ENCODE data around the gene SHISA5.
"Not testable (repeated sequence)": the region's sequence is repeated elsewhere in the genome, so short reads cannot be mapped to it uniquely, and the experiment has no call there.

DNA sequence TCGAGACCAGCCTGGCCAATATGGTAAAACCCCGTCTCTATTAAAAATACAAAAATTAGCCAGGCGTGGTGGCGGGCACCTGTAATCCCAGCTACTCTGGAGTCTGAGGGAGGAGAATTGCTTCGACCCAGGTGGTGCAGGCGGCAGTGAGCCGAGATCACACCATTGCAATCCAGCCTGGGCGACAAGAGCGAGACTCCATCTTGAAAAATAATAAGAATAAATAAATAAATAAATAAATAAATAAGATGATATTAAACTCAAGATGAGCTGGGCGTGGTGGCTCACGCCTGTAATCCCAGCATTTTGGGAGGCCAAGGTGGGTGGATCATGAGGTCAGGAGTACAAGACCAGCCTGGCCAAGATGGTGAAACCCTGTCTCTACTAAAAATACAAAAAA, 23.1 kb downstream of the SHISA5 start:
- not testable (repeated sequence) for TF ChIP-seq NANOG (IDR thresholded peaks at IDR 0.05; ENCODE audit: borderline replicate concordance); EZH2phosphoT487 (IDR thresholded peaks at IDR 0.05; ENCODE audit: unreplicated experiment); REST (IDR thresholded peaks at IDR 0.05; ENCODE audit: unreplicated experiment); POLR2AphosphoS5 (IDR thresholded peaks at IDR 0.05; ENCODE audit: low read depth); STAT1 (IDR thresholded peaks at IDR 0.05; ENCODE audit: unreplicated experiment); EZH2 (IDR thresholded peaks at IDR 0.05; ENCODE audit: low read depth, unreplicated experiment); CREB1 (CRISPR knock-in tag; IDR thresholded peaks at IDR 0.05; ENCODE audit: low read depth); ZNF114 (CRISPR knock-in tag; IDR thresholded peaks at IDR 0.05); ZNF331 (CRISPR knock-in tag; IDR thresholded peaks at IDR 0.05; ENCODE audit: low read depth); JUNB (IDR thresholded peaks at IDR 0.05; ENCODE audit: unreplicated experiment)
- TF ChIP-seq, protein P1, sequence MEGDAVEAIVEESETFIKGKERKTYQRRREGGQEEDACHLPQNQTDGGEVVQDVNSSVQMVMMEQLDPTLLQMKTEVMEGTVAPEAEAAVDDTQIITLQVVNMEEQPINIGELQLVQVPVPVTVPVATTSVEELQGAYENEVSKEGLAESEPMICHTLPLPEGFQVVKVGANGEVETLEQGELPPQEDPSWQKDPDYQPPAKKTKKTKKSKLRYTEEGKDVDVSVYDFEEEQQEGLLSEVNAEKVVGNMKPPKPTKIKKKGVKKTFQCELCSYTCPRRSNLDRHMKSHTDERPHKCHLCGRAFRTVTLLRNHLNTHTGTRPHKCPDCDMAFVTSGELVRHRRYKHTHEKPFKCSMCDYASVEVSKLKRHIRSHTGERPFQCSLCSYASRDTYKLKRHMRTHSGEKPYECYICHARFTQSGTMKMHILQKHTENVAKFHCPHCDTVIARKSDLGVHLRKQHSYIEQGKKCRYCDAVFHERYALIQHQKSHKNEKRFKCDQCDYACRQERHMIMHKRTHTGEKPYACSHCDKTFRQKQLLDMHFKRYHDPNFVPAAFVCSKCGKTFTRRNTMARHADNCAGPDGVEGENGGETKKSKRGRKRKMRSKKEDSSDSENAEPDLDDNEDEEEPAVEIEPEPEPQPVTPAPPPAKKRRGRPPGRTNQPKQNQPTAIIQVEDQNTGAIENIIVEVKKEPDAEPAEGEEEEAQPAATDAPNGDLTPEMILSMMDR (conservative IDR thresholded peaks at IDR 0.05; ENCODE audit: low read depth in 2 of 2), result not testable (repeated sequence)
- TF ChIP-seq, protein P2, sequence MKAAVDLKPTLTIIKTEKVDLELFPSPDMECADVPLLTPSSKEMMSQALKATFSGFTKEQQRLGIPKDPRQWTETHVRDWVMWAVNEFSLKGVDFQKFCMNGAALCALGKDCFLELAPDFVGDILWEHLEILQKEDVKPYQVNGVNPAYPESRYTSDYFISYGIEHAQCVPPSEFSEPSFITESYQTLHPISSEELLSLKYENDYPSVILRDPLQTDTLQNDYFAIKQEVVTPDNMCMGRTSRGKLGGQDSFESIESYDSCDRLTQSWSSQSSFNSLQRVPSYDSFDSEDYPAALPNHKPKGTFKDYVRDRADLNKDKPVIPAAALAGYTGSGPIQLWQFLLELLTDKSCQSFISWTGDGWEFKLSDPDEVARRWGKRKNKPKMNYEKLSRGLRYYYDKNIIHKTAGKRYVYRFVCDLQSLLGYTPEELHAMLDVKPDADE (IDR thresholded peaks at IDR 0.05), result not testable (repeated sequence)
- TF ChIP-seq, protein P3, sequence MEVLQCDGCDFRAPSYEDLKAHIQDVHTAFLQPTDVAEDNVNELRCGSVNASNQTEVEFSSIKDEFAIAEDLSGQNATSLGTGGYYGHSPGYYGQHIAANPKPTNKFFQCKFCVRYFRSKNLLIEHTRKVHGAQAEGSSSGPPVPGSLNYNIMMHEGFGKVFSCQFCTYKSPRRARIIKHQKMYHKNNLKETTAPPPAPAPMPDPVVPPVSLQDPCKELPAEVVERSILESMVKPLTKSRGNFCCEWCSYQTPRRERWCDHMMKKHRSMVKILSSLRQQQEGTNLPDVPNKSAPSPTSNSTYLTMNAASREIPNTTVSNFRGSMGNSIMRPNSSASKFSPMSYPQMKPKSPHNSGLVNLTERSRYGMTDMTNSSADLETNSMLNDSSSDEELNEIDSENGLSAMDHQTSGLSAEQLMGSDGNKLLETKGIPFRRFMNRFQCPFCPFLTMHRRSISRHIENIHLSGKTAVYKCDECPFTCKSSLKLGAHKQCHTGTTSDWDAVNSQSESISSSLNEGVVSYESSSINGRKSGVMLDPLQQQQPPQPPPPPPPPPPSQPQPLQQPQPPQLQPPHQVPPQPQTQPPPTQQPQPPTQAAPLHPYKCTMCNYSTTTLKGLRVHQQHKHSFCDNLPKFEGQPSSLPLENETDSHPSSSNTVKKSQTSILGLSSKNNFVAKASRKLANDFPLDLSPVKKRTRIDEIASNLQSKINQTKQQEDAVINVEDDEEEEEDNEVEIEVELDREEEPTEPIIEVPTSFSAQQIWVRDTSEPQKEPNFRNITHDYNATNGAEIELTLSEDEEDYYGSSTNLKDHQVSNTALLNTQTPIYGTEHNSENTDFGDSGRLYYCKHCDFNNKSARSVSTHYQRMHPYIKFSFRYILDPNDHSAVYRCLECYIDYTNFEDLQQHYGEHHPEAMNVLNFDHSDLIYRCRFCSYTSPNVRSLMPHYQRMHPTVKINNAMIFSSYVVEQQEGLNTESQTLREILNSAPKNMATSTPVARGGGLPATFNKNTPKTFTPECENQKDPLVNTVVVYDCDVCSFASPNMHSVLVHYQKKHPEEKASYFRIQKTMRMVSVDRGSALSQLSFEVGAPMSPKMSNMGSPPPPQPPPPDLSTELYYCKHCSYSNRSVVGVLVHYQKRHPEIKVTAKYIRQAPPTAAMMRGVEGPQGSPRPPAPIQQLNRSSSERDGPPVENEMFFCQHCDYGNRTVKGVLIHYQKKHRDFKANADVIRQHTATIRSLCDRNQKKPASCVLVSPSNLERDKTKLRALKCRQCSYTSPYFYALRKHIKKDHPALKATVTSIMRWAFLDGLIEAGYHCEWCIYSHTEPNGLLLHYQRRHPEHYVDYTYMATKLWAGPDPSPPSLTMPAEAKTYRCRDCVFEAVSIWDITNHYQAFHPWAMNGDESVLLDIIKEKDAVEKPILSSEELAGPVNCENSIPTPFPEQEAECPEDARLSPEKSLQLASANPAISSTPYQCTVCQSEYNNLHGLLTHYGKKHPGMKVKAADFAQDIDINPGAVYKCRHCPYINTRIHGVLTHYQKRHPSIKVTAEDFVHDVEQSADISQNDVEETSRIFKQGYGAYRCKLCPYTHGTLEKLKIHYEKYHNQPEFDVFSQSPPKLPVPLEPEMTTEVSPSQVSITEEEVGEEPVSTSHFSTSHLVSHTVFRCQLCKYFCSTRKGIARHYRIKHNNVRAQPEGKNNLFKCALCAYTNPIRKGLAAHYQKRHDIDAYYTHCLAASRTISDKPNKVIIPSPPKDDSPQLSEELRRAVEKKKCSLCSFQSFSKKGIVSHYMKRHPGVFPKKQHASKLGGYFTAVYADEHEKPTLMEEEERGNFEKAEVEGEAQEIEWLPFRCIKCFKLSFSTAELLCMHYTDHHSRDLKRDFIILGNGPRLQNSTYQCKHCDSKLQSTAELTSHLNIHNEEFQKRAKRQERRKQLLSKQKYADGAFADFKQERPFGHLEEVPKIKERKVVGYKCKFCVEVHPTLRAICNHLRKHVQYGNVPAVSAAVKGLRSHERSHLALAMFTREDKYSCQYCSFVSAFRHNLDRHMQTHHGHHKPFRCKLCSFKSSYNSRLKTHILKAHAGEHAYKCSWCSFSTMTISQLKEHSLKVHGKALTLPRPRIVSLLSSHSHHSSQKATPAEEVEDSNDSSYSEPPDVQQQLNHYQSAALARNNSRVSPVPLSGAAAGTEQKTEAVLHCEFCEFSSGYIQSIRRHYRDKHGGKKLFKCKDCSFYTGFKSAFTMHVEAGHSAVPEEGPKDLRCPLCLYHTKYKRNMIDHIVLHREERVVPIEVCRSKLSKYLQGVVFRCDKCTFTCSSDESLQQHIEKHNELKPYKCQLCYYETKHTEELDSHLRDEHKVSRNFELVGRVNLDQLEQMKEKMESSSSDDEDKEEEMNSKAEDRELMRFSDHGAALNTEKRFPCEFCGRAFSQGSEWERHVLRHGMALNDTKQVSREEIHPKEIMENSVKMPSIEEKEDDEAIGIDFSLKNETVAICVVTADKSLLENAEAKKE (CRISPR knock-in tag; IDR thresholded peaks at IDR 0.05), result not testable (repeated sequence)

All from GM23338 (cell line).